ENCODE results near the gene FARP1. TPM values are rescaled to one million over a fixed set of nuclear protein-coding genes. Genes with fewer than 3 reads are reported as not detected.

Gene FARP1
- total and polyA plus RNA-seq, 2 of the 8 experiments (the other 6 are each of a cell fraction or from before 2014, with no cell fraction given) = 24.7 to 104 TPM

DNA sequence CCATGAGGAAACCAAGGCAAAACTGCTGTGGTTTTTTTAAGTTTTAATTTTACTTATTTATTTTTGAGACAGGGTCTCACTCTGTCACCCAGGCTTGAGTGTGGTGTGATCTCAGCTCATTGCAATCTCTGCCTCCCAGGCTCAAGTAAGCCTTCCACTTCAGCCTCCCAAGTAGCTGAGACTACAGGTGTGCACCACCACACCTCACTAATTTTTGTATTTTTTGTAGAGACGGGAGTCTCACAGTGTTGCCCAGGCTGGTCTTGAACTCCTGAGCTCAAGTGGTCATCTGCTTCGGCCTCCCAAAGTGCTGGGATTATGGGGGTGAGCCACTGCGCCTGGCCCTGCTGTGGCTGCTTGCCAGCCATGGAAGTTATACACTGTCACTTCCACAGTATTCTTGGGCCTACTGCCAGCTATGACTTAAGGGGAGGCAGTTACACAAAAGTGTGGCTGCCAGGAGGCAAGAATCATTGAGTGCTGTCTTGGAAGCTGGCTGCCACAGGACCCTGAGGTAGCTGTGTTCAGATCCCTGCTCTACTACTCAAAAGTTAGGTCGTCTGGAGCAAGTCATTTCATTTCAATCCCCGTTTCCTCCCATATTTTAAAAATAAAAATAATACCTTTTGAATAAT lies 12.7 kb downstream of the FARP1 start (continued):
- TF ChIP-seq, protein P1, sequence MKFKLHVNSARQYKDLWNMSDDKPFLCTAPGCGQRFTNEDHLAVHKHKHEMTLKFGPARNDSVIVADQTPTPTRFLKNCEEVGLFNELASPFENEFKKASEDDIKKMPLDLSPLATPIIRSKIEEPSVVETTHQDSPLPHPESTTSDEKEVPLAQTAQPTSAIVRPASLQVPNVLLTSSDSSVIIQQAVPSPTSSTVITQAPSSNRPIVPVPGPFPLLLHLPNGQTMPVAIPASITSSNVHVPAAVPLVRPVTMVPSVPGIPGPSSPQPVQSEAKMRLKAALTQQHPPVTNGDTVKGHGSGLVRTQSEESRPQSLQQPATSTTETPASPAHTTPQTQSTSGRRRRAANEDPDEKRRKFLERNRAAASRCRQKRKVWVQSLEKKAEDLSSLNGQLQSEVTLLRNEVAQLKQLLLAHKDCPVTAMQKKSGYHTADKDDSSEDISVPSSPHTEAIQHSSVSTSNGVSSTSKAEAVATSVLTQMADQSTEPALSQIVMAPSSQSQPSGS (IDR thresholded peaks at IDR 0.05; ENCODE audit: low read length) = no peak
- no peak for TF ChIP-seq EGR1 (IDR thresholded peaks at IDR 0.05; ENCODE audit: borderline replicate concordance, low read depth, low read length)

Data from H1 (cell line).